A549 (cell line): Measurements from ENCODE around the gene ARL14.

ENCODE experiments used
- CTCF ChIP-seq: fragments of >200 bp; sonication (Bioruptor Twin); formaldehyde crosslinking; IDR thresholded peaks from 3 replicates; pipeline ENCODE4 v1.5.1; 2016
- JUN ChIP-seq, 2 experiments: fragments of >200 bp; sonication (Bioruptor Twin); formaldehyde crosslinking; IDR thresholded peaks; 2 replicates in 1 of 2; 3 replicates in 1 of 2; pipeline ENCODE4 v1.6.1; 2016 to 2017
- JUNB ChIP-seq: fragments of >200 bp; sonication (Bioruptor Twin); formaldehyde crosslinking; IDR thresholded peaks from 2 replicates; pipeline ENCODE4 v1.6.1; 2016
- MAFK ChIP-seq: fragments of 450-650 bp; IDR thresholded peaks from 2 replicates; pipeline ENCODE4 v1.6.1; 2014; ENCODE audit not compliant: partially characterized antibody
- POLR2A ChIP-seq: IDR thresholded peaks from 2 replicates; pipeline ENCODE4 v1.6.1; 2012; ENCODE audit warnings: mild to moderate bottlenecking, low read length
- REST ChIP-seq: fragments of 200-600 bp; sonication (generic); IDR thresholded peaks from 2 replicates; pipeline ENCODE4 v1.6.1; 2016; ENCODE audit warnings: antibody characterized with exemption, mild to moderate bottlenecking, moderate library complexity
- SREBF2 ChIP-seq: fragments of 450-650 bp; IDR thresholded peaks from 2 replicates; pipeline ENCODE4 v1.6.1; 2014; ENCODE audit warnings: mild to moderate bottlenecking, moderate library complexity
- USF2 ChIP-seq: fragments of 450-650 bp; IDR thresholded peaks from 2 replicates; pipeline ENCODE4 v1.6.1; 2014; ENCODE audit warnings: antibody characterized with exemption
- ZC3H11A ChIP-seq: fragments of 450-650 bp; IDR thresholded peaks from 2 replicates; pipeline ENCODE4 v1.6.1; 2014; ENCODE audit warnings: antibody characterized with exemption, mild to moderate bottlenecking

- TF ChIP-seq POLR2A (no peak), CTCF (no peak), SREBF2 (no peak), ZC3H11A (no peak), JUN (IDR thresholded peaks at IDR 0.05) (no peak), REST (no peak), JUNB (no peak), MAFK (no peak), USF2 (no peak)
Measured at GRCh38 chr3:160644491-160644890, 32.5 kb upstream of the ARL14 start.
